ENCODE results near the gene GTF3A. TPM values are rescaled to one million over a fixed set of nuclear protein-coding genes. Genes with fewer than 3 reads are reported as not detected.

GTF3A gene
- total RNA-seq, 1 donor: 111 TPM

GRCh38 chr13:27455331-27455855 is 31.0 kb downstream of the GTF3A start:
- peak; percentile 22 for DNase-seq (ENCODE audit: low read depth)
- TF ChIP-seq, protein P1, sequence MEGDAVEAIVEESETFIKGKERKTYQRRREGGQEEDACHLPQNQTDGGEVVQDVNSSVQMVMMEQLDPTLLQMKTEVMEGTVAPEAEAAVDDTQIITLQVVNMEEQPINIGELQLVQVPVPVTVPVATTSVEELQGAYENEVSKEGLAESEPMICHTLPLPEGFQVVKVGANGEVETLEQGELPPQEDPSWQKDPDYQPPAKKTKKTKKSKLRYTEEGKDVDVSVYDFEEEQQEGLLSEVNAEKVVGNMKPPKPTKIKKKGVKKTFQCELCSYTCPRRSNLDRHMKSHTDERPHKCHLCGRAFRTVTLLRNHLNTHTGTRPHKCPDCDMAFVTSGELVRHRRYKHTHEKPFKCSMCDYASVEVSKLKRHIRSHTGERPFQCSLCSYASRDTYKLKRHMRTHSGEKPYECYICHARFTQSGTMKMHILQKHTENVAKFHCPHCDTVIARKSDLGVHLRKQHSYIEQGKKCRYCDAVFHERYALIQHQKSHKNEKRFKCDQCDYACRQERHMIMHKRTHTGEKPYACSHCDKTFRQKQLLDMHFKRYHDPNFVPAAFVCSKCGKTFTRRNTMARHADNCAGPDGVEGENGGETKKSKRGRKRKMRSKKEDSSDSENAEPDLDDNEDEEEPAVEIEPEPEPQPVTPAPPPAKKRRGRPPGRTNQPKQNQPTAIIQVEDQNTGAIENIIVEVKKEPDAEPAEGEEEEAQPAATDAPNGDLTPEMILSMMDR (IDR thresholded peaks at IDR 0.05; ENCODE audit: insufficient read depth, low read depth, low read length): no peak
- H3K4me3 ChIP-seq (ENCODE audit: low read depth, low read length): peak overlapping the region; percentile 32

DNA sequence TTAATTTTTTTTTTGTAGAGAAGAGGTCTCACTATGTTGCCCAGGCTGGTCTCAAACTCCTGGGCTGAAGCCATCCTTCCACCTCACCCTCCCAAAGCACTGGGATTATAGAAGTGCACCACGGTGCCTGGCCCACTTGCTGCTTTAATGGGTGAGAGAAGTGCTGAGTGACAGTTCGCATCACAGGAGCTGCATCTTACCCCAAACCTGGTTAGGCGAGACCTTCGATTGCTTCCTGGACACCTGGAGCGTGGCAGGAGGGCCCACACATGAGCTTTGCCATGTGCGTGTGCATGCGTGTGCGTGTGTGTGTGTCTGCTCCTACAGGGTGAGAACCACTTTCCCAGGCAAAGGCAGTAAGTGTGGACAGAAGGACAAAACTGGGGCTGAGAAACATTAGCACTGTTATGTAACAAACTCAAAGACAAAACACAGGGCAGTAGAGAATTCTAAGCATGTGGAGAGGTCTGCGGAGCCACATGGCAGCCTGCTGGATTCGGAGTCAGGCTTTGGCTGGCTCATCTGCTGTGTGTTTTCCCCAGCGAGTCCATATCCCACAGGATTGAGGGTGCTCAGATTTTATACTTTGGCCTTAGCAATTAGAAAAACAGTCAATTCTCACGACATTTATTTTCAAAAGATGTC is 37.6 kb downstream of the GTF3A start:
- peak; percentile 25 for DNase-seq (ENCODE audit: low read depth)

DNA sequence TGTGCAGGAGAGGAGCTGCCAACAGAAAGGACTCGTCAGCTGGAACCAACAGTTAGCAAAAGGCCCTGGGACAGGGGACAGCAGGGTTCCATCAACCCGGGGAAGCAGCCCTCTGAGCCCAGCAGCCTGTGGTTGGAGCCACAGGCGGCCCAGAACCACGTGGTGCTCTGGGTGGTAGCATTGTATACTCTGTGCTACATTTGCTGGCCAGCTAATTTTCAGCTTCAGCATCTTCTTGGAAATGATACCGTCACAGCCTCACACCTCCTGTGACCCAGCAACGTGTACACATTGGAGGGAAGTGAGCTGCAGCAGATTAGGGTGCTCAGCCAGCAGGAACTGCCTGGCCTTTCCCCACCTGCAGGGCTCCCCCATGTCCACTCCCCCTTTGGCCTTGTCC is 39.1 kb downstream of the GTF3A start:
- H3K4me3 ChIP-seq (ENCODE audit: low read depth, low read length): no peak overlapping the region
- DNase-seq (ENCODE audit: low read depth): no peak
- TF ChIP-seq, protein P1 (IDR thresholded peaks at IDR 0.05; ENCODE audit: insufficient read depth, low read depth, low read length): no peak

More for the DNA sequence above, 37.6 kb downstream of the GTF3A start:
- TF ChIP-seq, protein P1 (IDR thresholded peaks at IDR 0.05; ENCODE audit: insufficient read depth, low read depth, low read length): no peak
- H3K4me3 ChIP-seq (ENCODE audit: low read depth, low read length): no peak overlapping the region

GRCh38 chr13:27465611-27466010 is 41.2 kb downstream of the GTF3A start:
- TF ChIP-seq, protein P1 (IDR thresholded peaks at IDR 0.05; ENCODE audit: insufficient read depth, low read depth, low read length): no peak
- H3K4me3 ChIP-seq (ENCODE audit: low read depth, low read length): no peak overlapping the region
- DNase-seq (ENCODE audit: low read depth): no peak

GRCh38 chr13:27466513-27466912 is 42.1 kb downstream of the GTF3A start:
- DNase-seq (ENCODE audit: low read depth): no peak
- no peak overlapping the region for H3K4me3 ChIP-seq (ENCODE audit: low read depth, low read length)
- TF ChIP-seq, protein P1 (IDR thresholded peaks at IDR 0.05; ENCODE audit: insufficient read depth, low read depth, low read length): no peak

GRCh38 chr13:27470075-27470820 is 45.8 kb downstream of the GTF3A start:
- no peak for DNase-seq (ENCODE audit: low read depth)
- TF ChIP-seq, protein P1 (IDR thresholded peaks at IDR 0.05; ENCODE audit: insufficient read depth, low read depth, low read length): no peak

More at GRCh38 chr13:27470075-27470820, 45.8 kb downstream of the GTF3A start:
- H3K4me3 ChIP-seq (ENCODE audit: low read depth, low read length): no peak overlapping the region
